GM18873 (cell line): ENCODE data around the gene ZNF749.
"Not testable (repeated sequence)": the region's sequence is repeated elsewhere in the genome, so short reads cannot be mapped to it uniquely, and the experiment has no call there.

Source experiments
- ATAC-seq: cut with Tn5 transposase; IDR thresholded peaks from one replicate; pipeline ENCODE4 v1.9.1; 2021; ENCODE audit warnings: mild to moderate bottlenecking, moderate library complexity, moderate number of reproducible peaks; ENCODE audit not compliant: unreplicated experiment, low FRiP score

ZNF749 gene

GRCh38 chr19:57465680-57466381 is 30.7 kb downstream of the ZNF749 start:
- no peak for ATAC-seq

GRCh38 chr19:57466489-57466888 is 31.4 kb downstream of the ZNF749 start:
- no peak for ATAC-seq

GRCh38 chr19:57473646-57474045 is 38.5 kb downstream of the ZNF749 start:
- no peak for ATAC-seq

- ATAC-seq: peak; percentile 74
These were observed 42.3 kb downstream of the ZNF749 start, which contains the start of gene ZNF772 for GRCh38 chr19:57477191-57478008. ZNF772 (minus strand) TSS chr19:57477566; CDS start chr19:57477309, 257 bp downstream.

- ATAC-seq: peak; percentile 76
These were observed 52.6 kb downstream of the ZNF749 start, which contains the start of gene ZNF419 for GRCh38 chr19:57487477-57488298. ZNF419 (plus strand) TSS chr19:57487750; CDS start chr19:57487951, 201 bp downstream.

GRCh38 chr19:57488299-57488644 is 53.1 kb downstream of the ZNF749 start:
- ATAC-seq: not testable (repeated sequence)
